ENCODE results near the gene P2RY6.

Gene P2RY6

GRCh38 chr11:73237471-73238290 is 34.5 kb upstream of the P2RY6 start:
- DNase-seq: no peak

GRCh38 chr11:73239111-73239521 is 33.0 kb upstream of the P2RY6 start:
- DNase-seq: no peak

GRCh38 chr11:73239571-73240189 is 32.5 kb upstream of the P2RY6 start:
- no peak for DNase-seq

GRCh38 chr11:73240190-73240781 is 31.9 kb upstream of the P2RY6 start:
- DNase-seq: no peak

- DNase-seq: no peak
Measured at GRCh38 chr11:73241300-73241699, 30.8 kb upstream of the P2RY6 start.

- peak; percentile 73 for DNase-seq
Measured at GRCh38 chr11:73242251-73243092, 29.7 kb upstream of the P2RY6 start.

GRCh38 chr11:73243093-73243485 is 29.0 kb upstream of the P2RY6 start:
- DNase-seq: no peak

- no peak for DNase-seq
Measured at GRCh38 chr11:73244589-73245240, 27.4 kb upstream of the P2RY6 start.

- no peak for DNase-seq
Measured at GRCh38 chr11:73245461-73245860, 26.7 kb upstream of the P2RY6 start.

- DNase-seq: no peak
Measured at GRCh38 chr11:73246303-73246702, 25.8 kb upstream of the P2RY6 start.

- no peak for DNase-seq
Measured at GRCh38 chr11:73248526-73249185, 23.5 kb upstream of the P2RY6 start.

- no peak for DNase-seq
Measured at GRCh38 chr11:73249304-73249703, 22.8 kb upstream of the P2RY6 start.

GRCh38 chr11:73249853-73250783 is 22.0 kb upstream of the P2RY6 start:
- no peak for DNase-seq

GRCh38 chr11:73252577-73253191 is 19.5 kb upstream of the P2RY6 start:
- DNase-seq: no peak

GRCh38 chr11:73257342-73258103 is 14.6 kb upstream of the P2RY6 start:
- no peak for DNase-seq

GRCh38 chr11:73258104-73259035 is 13.8 kb upstream of the P2RY6 start:
- no peak for DNase-seq

- no peak for DNase-seq
Measured at GRCh38 chr11:73259406-73260126, 12.6 kb upstream of the P2RY6 start.

GRCh38 chr11:73260127-73260457 is 12.0 kb upstream of the P2RY6 start:
- DNase-seq: no peak
